HepG2 (cell line): ENCODE data around the gene CENPB. TPM values are rescaled to one million over a fixed set of nuclear protein-coding genes. Genes with fewer than 3 reads are reported as not detected.

Experiments used
- ARNT ChIP-seq: fragments of 450-650 bp; IDR thresholded peaks from 2 replicates; pipeline ENCODE4 v1.6.1; 2017
- CENPX ChIP-seq: sonication (generic); formaldehyde crosslinking; IDR thresholded peaks from 2 replicates; pipeline ENCODE4 v1.9.0; 2021; ENCODE audit warnings: mild to moderate bottlenecking, missing genetic modification reagents, moderate library complexity
- CHD2 ChIP-seq: IDR thresholded peaks from 2 replicates; pipeline ENCODE4 v1.6.1; 2011; ENCODE audit warnings: low read depth, low read length, improper control_type of control experiment
- FOXA1 ChIP-seq, 2 experiments: fragments of 450-650 bp in 1 of 2; sonication (generic) in 1 of 2; formaldehyde crosslinking in 1 of 2; IDR thresholded peaks; 2 replicates each; pipeline versions ENCODE4 v1.4.0 to v1.6.1; 2016 to 2020; ENCODE audit warnings: missing genetic modification reagents in 1 of 2
- MAFG ChIP-seq: sonication (generic); formaldehyde crosslinking; IDR thresholded peaks from 2 replicates; pipeline ENCODE4 v1.5.1; 2020; ENCODE audit warnings: mild to moderate bottlenecking, missing genetic modification reagents
- MIER2 ChIP-seq: IDR thresholded peaks from 2 replicates; pipeline ENCODE4 v1.6.1; 2016; ENCODE audit warnings: missing biosample characterization, missing genetic modification reagents
- POLR2AphosphoS2 ChIP-seq: IDR thresholded peaks from 2 replicates; pipeline ENCODE4 v1.6.1; 2011; ENCODE audit warnings: low read depth, low read length, improper control_type of control experiment
- RORA ChIP-seq: sonication (generic); formaldehyde crosslinking; IDR thresholded peaks from 2 replicates; pipeline ENCODE4 v1.5.0; 2020; ENCODE audit warnings: mild to moderate bottlenecking, missing genetic modification reagents, moderate library complexity
- THAP7 ChIP-seq: sonication (generic); formaldehyde crosslinking; IDR thresholded peaks from 2 replicates; pipeline ENCODE4 v1.8.1; 2023; ENCODE audit warnings: mild to moderate bottlenecking, missing genetic modification reagents
- ZNF331 ChIP-seq: sonication (generic); formaldehyde crosslinking; IDR thresholded peaks from 2 replicates; pipeline ENCODE4 v1.4.0; 2020; ENCODE audit warnings: missing genetic modification reagents
- ZNF383 ChIP-seq: sonication (generic); formaldehyde crosslinking; IDR thresholded peaks from 2 replicates; pipeline ENCODE4 v1.4.0; 2020; ENCODE audit warnings: missing genetic modification reagents, mild to moderate bottlenecking, borderline replicate concordance
- ZNF644 ChIP-seq: IDR thresholded peaks from 2 replicates; pipeline ENCODE4 v1.6.1; 2016; ENCODE audit warnings: low read depth
- ZNF746 ChIP-seq: sonication (generic); formaldehyde crosslinking; IDR thresholded peaks from 2 replicates; pipeline ENCODE4 v1.8.0; 2022; ENCODE audit warnings: mild to moderate bottlenecking, missing genetic modification reagents
- ZNF850 ChIP-seq: sonication (generic); formaldehyde crosslinking; conservative IDR thresholded peaks from 2 replicates; pipeline ENCODE4 v1.9.0; 2021; ENCODE audit warnings: mild to moderate bottlenecking, missing genetic modification reagents
- polyA plus RNA-seq, 8 experiments: library from polyadenylated mRNA; depleted of rRNA in 3 of 8; stranded (reverse) in 7 of 8; unstranded in 1 of 8; fragments of >200 nt; fragmentation: Illumina TruSeq in 4 of 8; extraction: Trizol in 4 of 8; gene quantifications; 2 replicates each; pipeline versions ENCODE4 v1.2.1 to v1.2.3, GENCODE V29; 2011 to 2016; ENCODE audit warnings: low read depth in 4 of 8, missing spikeins in 1 of 8, mixed read lengths in 1 of 8; ENCODE audit not compliant: insufficient read depth in 1 of 8
- total RNA-seq, 5 experiments: library from RNA; depleted of rRNA; stranded (reverse); fragments of >200 nt; fragmentation: Illumina TruSeq; extraction: Trizol; gene quantifications; 2 replicates each; pipeline ENCODE4 v1.2.3, GENCODE V29; 2016; ENCODE audit warnings: low read depth in 1 of 5
- TF ChIP-seq, protein P1 (sequence below): conservative IDR thresholded peaks from 2 replicates; pipeline ENCODE4 v1.6.1; 2018; ENCODE audit warnings: missing genetic modification reagents
- TF ChIP-seq, protein P2 (sequence below): IDR thresholded peaks from 2 replicates; pipeline ENCODE4 v1.6.1; 2012; ENCODE audit warnings: low read depth, low read length, improper control_type of control experiment
- TF ChIP-seq, protein P3 (sequence below): sonication (generic); formaldehyde crosslinking; IDR thresholded peaks from 2 replicates; pipeline ENCODE4 v1.4.0; 2020; ENCODE audit warnings: mild to moderate bottlenecking, missing genetic modification reagents

Gene CENPB
- total and polyA plus RNA-seq, 2 of the 13 experiments (the other 11 are each of a cell fraction or from before 2014, with no cell fraction given) = 10.4 to 54.5 TPM

GRCh38 chr20:3811467-3812258 lies 25.1 kb upstream of the CENPB start (continued):
- TF ChIP-seq ZNF331 (peak; percentile 91), CHD2 (peak; percentile 54; the same call in 1 of the 2 replicates), POLR2AphosphoS2 (no peak), MAFG (CRISPR knock-in tag) (no peak), MIER2 (CRISPR knock-in tag) (peak; percentile 76; the same call in 1 of the 2 replicates), CENPX (no peak), FOXA1 (IDR thresholded peaks at IDR 0.05) (no peak), FOXA1 (CRISPR knock-in tag; IDR thresholded peaks at IDR 0.05) (0 out of 2 replicates have a peak, but pooled peaks have one; percentile 46), ZNF644 (CRISPR knock-in tag) (peak; percentile 80), THAP7 (CRISPR knock-in tag) (peak; percentile 48; the same call in 1 of the 2 replicates), ARNT (no peak; the same call in 1 of the 2 replicates), ZNF383 (CRISPR knock-in tag) (0 out of 2 replicates have a peak, but pooled peaks have one; percentile 46), RORA (CRISPR knock-in tag) (no peak), ZNF850 (no peak), ZNF746 (peak; percentile 90)
- TF ChIP-seq, protein P1, sequence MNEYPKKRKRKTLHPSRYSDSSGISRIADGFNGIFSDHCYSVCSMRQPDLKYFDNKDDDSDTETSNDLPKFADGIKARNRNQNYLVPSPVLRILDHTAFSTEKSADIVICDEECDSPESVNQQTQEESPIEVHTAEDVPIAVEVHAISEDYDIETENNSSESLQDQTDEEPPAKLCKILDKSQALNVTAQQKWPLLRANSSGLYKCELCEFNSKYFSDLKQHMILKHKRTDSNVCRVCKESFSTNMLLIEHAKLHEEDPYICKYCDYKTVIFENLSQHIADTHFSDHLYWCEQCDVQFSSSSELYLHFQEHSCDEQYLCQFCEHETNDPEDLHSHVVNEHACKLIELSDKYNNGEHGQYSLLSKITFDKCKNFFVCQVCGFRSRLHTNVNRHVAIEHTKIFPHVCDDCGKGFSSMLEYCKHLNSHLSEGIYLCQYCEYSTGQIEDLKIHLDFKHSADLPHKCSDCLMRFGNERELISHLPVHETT (CRISPR knock-in tag) = peak; percentile 91
- TF ChIP-seq, protein P2, sequence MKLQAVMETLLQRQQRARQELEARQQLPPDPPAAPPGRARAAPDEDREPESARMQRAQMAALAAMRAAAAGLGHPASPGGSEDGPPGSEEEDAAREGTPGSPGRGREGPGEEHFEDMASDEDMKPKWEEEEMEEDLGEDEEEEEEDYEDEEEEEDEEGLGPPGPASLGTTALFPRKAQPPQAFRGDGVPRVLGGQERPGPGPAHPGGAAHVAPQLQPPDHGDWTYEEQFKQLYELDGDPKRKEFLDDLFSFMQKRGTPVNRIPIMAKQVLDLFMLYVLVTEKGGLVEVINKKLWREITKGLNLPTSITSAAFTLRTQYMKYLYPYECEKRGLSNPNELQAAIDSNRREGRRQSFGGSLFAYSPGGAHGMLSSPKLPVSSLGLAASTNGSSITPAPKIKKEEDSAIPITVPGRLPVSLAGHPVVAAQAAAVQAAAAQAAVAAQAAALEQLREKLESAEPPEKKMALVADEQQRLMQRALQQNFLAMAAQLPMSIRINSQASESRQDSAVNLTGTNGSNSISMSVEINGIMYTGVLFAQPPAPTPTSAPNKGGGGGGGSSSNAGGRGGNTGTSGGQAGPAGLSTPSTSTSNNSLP = no peak
- TF ChIP-seq, protein P3, sequence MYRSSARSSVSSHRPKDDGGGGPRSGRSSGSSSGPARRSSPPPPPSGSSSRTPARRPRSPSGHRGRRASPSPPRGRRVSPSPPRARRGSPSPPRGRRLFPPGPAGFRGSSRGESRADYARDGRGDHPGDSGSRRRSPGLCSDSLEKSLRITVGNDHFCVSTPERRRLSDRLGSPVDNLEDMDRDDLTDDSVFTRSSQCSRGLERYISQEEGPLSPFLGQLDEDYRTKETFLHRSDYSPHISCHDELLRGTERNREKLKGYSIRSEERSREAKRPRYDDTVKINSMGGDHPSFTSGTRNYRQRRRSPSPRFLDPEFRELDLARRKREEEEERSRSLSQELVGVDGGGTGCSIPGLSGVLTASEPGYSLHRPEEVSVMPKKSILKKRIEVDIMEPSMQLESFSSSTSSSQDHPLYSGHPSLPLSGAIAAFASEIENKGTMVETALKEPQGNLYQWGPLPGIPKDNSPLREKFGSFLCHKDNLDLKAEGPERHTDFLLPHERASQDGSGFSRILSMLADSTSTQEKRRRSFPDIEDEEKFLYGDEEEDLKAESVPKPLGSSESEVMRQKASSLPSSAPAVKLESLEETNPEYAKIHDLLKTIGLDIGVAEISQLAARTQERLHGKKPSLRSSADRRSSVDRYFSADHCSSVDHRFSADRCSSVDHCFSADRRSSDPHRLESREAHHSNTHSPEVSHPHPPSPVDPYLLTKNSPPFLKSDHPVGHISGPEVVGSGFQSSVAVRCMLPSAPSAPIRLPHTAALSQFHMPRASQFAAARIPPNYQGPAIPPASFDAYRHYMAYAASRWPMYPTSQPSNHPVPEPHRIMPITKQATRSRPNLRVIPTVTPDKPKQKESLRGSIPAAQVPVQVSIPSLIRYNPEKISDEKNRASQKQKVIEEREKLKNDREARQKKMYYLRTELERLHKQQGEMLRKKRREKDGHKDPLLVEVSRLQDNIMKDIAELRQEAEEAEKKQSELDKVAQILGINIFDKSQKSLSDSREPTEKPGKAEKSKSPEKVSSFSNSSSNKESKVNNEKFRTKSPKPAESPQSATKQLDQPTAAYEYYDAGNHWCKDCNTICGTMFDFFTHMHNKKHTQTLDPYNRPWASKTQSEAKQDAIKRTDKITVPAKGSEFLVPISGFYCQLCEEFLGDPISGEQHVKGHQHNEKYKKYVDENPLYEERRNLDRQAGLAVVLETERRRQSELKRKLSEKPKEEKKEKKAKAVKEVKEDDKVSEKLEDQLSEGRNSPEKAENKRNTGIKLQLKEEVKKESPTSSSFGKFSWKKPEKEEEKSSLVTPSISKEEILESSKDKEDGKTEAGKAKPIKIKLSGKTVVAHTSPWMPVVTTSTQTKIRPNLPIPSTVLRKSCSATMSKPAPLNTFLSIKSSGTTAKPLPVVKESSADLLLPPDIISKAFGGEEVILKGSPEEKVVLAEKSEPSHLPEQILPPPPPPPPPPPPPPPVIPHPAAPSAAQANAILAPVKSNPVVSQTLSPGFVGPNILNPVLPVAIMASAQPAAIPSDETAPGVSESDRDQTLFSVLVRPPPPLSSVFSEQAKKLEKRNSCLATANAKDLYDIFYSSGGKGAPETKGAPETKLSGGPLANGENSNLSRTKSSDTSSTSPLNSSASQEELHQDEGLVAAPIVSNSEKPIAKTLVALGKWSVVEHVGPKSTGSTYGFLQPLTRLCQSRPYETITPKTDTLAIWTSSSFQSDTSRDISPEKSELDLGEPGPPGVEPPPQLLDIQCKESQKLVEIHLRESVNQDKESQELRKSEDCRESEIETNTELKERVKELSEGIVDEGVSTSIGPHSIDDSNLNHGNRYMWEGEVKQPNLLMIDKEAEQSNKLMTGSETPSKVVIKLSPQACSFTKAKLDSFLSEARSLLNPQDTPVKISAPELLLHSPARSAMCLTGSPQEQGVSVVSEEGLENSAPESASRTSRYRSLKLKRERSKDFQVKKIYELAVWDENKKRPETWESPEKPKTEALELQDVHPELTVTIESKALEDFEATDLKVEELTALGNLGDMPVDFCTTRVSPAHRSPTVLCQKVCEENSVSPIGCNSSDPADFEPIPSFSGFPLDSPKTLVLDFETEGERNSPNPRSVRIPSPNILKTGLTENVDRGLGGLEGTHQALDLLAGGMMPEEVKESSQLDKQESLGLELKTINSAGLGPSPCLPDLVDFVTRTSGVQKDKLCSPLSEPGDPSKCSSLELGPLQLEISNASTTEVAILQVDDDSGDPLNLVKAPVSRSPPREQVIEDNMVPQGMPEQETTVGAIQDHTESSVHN (CRISPR knock-in tag) = peak; percentile 93
